ENCODE data around the gene PXDN. TPM values are rescaled to one million over a fixed set of nuclear protein-coding genes. Genes with fewer than 3 reads are reported as not detected.

Gene PXDN
- polyA plus RNA-seq, 10 donors, result 134 to 247 (median 172) TPM

DNA sequence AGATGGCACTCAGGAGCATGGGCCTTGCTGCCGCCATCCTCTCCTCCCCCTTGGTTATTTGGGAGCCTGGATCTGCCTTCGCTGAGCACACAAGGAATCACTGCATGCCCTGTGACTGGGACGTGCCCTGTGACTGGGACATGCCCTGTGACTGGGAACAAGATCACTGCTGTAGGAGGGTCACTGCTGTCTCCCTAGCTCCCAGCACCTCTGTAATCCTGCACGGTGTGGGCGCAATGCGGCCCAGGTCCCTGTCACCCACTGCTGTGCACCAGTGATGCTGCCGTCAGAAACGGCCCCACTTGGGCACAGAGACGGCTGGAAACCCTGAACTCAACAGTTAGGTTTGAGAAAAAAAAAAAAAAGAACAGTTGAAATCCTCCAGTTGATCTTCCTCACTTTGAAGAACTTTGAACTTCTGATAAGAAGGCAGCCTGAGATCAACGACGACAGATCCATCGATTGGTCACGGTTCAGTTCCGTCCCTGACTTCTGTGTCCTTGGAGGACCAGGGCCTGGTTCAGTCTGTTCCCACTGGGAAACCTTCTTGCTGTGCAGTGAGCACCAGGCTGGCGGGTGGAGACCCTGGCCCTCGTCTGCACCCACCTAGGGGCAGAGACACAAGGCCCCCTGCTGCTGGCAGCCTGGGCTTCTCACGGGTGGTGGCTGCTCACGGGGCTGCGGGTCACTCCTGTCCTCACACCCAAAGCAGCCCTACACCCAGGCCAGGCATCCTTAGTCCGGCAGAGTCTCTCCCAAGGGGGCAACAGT, 125.9 kb downstream of the PXDN start:
- DNase-seq, result no peak

DNA sequence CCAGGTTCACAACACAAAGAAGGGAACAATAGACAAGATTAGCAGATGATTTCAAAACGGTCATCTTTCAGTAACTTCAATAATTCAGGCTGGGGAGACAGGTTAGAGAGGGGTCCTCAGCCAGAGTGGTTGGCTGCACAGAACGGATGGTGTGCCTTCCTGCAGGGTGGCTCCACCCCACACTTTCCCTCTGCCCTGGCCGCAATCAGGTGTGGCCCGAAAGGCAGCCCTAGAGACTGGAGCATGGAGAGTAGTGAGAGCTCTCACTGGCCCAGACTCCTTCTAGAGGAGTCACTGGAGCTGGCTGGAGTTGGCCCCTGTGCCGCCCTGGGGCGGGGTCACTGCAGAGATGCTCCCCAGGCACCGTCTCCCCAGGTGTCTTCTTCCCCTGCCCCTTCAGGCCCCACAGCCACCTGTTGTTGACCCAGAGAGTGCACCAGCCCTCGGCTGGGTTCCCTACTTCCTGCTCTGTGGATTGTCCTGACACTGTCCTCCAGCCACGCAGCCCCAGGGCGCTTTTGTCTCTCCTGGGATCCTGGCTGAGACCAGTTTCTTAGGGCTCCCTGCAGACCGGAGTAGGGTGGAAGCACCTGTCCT, 126.8 kb downstream of the PXDN start:
- no peak for DNase-seq

DNA sequence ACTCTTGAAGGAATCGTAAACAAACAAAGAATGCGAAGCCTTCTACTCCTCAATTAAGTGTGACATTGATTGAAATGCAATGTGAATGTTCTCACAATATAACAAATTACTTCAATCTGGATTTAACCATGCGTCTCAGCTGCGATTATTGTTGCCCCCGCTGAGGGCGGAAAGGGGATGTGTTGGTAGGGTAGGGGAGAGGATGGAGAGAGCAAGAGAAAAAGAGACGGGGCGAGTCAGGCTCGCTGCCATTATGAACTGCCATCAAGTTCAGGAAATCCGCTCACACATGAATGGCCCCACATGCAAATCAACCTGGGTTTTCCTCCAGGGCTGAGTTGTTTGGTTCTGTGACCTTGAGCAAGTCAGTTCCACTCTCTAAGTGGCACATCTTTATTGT, 129.8 kb downstream of the PXDN start:
- no peak for DNase-seq

DNA sequence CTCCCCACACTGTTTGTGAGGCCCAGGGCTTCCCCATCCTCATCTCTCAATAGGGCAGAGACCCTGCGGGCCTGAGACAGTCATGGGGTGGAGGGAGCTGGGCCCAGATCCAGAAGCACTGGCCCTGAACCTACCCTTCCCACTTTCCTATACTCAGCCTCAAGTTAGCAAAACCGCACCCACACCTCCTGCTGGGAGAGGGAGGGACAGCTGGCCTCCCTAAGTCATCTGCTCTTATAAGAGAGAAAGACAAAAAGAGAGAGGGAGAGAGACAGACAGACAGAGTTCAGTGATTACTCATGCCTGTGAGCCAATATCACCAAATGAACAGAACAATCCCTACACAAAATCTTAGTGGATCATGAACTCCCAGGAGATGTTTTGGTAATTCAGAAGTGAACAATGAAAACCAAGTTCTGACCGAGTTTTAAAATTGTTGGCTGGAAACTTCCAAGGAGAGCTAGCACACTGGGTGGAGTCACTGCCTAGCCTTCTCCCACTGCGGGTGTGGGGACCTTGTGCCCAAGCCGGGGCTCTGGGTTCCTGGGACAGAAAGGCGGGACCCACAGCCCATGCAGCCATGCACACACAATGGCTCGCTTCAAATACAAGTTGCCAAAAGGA, 130.5 kb downstream of the PXDN start:
- DNase-seq, result no peak

DNA sequence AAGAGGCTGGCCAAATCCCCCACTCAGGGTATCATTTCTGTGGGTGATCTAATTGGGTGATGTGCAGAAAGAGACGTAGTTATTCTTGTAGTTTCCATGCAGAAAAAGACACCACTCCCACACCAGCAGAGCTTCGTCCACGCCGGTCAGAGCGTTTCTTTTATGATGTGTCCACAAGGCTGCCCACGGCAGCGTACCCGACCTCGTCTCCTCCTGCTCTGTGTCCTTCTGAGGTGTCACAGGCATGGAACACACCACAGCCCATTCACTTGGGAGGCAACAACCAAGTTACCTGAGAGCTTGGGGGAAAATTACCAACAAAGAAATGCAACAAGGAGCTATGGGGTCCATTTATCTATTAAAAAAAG, 131.3 kb downstream of the PXDN start:
- no peak for DNase-seq

DNA sequence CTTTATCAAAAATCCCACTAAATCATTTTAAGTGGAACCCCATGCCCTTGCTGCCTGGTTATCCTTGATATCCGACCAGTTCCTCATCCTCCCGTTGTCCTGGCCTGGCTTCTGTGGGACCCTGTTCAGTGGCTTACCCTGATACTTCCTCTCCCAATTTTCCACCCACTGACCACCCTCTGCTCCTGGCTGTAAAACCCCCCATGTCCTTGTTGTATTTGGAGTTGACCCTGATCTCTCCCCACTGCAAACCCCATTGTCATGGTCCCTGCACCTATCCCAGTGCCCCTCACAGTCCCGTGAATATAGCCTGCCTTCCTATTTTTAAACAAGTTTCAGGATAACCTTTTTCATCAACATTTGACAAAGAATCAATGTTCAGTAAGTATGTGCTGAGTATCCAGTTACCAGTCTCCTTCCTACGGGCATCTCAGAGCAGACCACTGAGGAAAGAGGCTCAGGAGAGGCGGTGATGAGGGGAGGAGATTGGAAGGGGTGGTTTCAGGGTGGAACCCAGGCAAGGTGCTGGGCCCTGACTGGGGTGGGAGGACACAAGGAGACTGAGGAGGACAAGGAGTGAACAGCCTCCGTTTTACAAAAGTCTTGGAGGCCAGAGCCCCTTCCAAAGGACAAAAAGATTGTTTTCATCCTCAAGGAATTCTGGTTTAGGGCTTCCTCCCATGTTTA, 131.8 kb downstream of the PXDN start:
- DNase-seq, result no peak

DNA sequence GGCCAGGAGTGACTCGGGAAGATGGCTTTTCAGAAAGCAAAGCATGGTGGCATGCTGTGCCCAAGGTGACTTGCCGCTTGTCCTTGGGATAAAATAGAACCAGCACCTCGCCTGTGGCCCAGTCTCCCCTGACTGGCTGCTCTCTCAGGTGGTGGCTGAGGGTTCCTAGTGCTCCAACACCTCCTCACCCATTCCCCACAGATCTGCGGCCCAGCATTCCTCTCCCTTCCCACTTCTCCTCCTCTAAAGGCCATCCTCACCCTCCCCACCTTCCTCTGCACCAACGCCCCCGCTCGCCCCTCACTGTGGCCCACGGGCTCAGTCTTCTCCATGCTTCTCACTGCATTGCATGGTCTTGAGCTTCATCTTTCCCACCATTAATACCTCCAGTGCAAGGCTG, 132.4 kb downstream of the PXDN start:
- DNase-seq, result no peak

DNA sequence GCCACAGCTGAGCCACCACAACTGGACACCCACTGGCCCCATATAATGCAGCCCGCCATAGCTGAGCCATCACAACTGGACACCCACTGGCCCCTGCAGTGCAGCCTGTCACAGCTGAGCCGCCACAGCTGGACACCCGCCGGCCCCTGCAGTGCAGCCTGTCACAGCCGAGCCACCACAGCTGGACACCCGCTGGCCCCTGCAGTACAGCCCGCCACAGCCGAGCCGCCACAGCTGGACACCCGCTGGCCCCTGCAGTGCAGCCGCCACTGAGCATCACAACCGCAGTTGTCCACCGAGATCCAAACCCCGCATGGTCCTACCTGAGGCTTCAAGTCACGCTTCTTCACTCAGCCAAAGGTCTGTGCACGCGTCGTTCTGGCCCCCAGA, 134.2 kb downstream of the PXDN start:
- no peak for DNase-seq

DNA sequence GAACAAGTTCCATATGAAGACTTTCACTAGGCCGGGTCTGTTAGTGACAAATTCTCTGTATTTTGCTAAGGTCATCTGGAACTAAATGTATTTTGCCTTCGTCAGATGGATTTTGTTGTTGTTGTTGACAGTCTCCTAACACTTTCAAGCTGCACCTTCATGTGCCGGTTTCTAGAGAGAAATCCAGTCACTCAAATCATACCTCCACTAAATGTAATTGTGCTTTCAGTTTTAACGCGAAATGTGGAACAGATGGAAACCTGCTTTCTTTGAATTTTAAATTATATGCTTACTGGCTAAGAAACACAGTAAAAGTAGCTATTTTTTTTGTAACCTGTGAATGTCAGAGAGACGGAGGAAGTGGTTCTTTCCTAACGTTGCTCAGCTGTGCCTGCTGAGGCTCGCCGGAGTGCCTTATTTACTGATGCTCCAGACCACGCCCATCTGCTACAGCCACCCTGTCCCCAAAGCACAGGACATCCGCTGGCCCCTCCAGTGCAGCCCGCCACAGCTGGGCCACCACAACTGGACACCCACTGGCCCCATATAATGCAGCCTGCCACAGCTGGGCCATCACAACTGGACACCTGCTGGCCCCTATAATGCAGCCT, 134.7 kb downstream of the PXDN start:
- DNase-seq, result no peak

DNA sequence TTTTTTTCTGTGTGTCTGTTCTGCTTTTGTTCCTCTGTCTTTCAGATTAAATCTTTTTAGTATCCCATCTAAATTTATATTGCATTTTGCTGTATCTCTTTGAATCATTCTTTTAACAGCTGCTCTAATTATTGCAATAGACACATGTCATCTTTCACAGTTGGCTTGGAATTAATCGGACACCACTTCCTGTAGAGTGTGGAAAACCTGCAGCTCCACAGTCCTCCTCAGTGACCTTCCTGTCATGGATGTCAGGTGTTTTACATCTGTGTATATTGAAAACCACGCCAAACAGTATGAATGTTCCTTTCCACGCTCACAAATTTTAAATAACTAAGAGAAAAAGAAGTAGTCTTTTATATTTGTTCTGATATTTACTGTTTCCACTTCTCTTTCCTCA, 135.3 kb downstream of the PXDN start:
- no peak for DNase-seq

DNA sequence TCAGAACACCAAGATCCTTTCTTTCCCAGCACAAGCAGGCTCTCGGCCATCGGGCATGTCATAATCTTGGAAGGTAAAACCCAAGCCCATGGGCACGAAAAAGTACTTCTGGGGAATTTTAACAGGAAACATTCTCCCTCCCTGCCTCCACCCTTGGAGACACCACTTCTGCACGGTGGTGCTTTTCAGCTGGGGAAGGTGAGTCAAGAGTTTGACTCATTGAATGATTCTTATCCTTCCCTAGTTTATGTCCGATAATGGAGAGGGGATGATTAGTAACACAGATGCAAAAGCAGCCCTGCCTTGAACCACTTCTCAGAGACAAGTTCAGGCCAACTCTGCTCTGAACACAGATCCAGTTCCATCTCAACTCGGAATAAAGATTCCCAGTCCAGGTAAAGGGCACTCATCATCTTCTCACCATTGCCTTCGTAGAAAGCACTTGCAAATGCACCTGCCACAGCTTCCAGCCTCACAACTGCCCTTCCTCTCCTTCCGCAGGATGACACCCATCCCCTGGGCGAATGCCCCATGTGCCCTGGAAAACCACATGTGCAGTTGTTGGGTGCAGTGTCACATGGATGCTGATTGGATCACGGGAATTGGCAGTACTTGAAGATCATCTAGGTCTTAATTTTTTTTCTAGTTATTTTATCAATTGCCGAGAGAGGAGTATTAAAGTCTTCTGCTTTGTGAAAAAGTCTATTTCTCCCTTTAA, 136.2 kb downstream of the PXDN start:
- DNase-seq, result no peak

DNA sequence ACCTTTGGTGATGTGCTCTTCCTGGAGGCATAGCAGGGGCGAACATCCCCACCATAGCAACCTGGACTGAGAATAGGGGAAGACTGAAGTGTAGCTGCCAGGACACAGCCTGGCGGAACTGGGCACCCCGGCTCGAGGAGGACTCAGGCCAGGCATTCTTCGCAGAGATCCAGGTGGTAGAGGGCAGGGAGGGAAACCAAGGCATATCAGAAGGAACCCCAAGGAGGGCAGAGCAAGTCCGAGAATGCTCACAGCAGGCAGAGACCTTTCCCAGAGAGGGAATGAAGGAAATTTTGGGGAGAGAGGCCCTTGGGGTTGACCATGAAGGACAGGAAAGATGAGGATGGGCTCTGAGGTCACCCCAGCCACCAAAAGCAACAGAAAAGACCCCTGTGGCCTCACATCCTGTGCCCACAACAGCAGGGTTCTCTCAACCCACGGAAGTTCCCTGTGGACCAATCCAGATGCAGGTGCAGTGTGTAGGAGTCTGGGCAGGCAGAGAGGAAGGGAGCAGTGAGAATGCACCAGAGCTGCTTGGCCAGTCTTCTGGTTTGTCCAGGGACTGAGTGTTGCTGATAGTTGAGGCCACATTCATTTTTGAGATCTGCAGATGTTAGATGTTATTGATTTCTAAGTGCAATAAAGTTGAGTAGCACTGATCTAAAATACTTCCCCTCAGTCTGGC, 136.9 kb downstream of the PXDN start:
- DNase-seq, result no peak

DNA sequence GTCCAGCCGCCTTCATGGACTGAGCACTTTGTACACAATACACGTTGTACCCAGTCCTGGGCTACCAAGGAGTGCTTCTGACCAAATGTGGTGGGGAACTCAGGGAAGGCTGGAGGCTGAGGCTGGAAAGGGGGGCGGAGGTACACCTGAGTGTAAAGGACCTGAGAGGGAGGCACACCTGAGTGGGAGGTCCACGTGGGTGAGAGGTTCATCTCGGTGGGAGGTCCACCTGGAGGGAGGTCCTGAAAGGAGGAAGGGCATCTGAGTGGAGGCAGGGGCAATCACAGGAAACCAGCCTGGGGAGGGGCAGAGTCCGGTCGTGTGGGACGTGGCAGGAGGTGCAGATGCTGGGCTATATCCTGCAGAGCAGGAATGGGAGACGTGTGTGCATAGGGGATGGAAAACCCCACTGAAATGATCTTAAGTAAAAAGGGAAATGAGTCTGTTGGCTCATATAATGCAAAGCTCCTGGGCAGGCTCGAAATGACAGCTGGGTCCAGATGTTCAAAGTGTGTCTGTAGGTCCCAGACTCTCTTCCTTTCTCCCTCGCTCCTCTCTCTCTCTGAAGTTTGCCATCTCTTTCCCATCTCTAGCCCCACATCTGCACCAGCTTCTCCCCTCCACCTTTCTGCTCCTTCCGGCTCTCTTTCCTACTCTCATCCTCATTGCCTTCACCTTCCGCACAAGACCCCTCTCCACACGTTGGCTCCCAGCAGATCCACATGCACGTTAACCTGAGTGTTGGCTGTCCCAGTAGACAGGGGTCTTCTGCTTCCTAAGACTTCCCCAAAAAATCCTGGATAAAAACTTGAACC, 137.7 kb downstream of the PXDN start:
- DNase-seq, result no peak

DNA sequence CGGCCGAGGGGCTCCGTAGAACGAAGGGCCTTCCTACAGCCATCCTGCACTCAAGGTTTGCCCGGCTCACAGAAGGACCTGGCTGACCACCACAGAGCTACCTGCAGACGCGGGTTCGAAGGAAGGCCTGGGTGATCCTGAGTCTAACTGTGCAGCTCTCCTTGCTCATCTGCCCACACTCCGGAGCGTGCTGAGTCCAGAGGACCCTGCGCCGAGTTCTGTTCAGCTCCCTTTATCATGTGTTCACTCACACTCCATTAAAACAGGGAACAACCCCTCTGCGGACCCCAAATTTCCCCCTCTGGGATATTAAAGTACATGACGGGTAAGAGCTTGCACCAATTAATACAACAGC, 138.3 kb downstream of the PXDN start:
- DNase-seq, result no peak

DNA sequence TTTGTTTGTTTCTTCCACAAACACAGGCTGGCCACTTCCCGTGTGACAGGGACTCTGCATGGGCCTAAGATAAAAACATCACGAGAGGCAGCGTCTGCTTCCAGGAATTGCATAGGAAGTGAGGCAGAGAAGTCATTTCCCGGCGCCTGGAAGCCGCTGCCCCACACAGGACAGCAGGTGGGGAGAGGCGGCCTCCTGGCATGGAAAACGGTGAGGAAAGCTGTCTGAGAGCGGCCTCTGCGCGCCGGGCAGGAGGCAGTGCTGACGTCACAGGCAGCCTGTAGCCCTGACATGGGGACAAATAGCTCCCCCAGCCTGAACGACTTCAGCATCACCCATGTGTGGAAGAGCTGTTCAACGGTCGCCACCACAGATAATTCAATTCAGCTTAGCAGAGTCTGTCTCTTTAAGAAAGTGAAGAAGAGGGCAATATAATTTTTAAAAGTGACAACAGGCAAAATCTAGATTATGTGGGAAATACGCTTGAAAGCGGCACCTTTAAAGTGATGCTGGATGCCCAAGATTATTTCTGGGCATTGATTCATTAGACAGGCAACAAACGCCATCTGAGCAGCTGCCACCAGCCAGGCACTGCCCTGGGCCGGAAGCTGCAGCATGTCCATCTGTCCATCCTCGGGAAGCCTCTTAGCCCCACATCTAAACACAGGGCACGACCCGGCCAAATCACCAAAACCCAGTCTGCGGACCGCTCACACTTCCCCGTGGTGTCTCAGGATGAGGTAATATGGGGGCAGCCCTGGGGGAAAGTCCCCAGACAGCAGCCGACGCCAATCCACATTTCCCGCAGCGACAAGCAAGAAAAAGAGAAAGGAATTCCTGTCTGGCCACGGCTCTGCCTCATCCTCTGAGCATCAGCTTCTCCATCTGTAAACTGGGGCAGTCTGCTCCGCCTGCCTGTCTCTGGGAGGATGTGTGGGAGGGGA, 138.9 kb downstream of the PXDN start:
- peak in 1 of 3 donors; percentile 67 for DNase-seq

DNA sequence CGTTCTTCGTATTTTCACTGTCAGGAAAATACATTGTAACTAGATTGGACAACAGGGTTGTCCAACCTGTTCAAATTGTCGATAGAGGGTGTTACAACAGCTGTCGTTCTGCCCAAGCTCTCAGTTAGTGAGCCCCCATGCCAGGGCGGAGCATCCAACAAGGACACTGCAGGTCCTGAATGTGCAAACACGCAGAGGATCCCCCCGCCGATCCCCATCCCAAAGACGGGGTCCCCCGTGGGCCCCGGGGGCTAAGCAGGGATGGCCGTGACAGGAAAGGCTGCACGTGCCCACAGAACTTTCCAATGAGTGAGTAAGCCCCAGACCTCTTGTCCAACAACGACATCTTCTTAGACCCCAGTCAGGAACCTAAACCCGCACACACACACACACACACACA, 140.8 kb downstream of the PXDN start:
- DNase-seq, result no peak

DNA sequence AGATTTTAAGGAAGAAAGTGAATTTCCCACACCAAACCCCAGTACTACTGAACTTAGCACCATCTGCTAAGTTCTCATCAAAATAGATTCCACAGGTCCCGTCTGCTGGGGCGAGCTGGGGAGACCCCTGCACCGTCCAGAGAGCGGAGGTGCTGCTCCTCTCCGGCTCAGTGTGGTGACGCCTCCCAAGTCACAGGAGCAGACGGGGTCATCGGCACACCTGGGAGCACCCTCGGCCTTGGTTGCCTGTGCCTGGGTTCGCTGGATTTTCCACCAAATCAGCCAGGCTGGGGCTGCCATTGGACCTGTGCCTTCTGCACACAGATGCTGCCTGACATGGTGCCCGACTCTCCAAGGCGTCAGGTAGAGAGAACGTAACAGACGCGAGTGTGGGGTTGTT, 141.3 kb downstream of the PXDN start:
- DNase-seq, result no peak

DNA sequence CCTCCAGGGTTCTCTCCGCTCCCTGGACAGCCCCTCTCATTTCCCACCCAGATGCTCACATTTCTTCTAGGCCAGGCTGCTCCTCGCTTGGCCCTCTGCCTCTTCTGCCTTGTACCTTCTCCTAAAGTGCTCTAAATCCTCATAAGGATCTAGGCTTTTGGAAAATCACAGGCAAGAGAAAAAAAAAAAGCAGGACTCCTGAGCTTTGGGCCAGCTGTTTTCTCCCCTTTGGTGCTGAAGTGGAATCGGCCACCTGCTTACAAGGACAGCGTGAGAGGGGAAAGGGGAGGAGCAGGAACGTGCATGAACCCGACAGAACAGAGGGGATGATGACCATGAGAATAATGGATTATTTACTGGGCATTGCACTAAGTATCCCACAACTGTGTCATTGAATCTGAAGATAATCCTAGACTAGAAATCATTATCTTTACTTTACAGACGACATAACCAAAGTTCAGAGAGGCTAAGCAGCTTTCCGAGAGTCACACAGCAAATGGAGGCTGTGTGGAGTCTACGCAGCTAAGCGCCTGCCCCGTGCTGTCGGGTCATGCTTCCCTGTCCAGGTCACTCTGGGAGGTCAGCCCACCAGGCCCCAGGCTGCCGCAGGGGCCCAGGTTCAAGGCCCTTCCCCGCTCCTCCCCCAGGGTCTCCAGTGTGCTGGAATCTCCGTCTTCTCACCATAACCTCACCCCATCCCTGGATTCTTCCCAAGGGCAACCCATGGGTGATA, 141.9 kb downstream of the PXDN start:
- DNase-seq, result peak in 1 of 3 donors; percentile 50
